Ovary (tissue), 9 donors: ENCODE data around the gene KDSR. TPM values are rescaled to one million over a fixed set of nuclear protein-coding genes. Genes with fewer than 3 reads are reported as not detected.

Experiments
- DNase-seq, 5 donors: peaks; one replicate each; pipeline ENCODE4 v3.0.0-alpha.2; 2019 to 2020
- H3K27ac ChIP-seq, 2 donors: fragments of 200-600 bp; one replicate each; pipeline versions ENCODE4 v1.5.1 to v1.8.0; 2019 to 2022
- H3K27me3 ChIP-seq: fragments of 200-600 bp; one replicate; pipeline ENCODE4 v1.8.0; 2022
- H3K36me3 ChIP-seq: fragments of 200-600 bp; sonication (generic); one replicate; pipeline ENCODE4 v1.5.1; 2019
- H3K4me1 ChIP-seq: one replicate; pipeline ENCODE4 v1.8.1; 2013; ENCODE audit warnings: mild to moderate bottlenecking, moderate library complexity; ENCODE audit not compliant: insufficient read depth
- H3K4me3 ChIP-seq: fragments of 200-600 bp; sonication (generic); one replicate; pipeline ENCODE4 v1.5.1; 2017
- H3K9me3 ChIP-seq, 2 donors: fragments of 200-600 bp in 1 of 2; sonication (generic) in 1 of 2; one replicate each; pipeline versions ENCODE4 v1.5.1 to v1.8.1; 2013 to 2019; ENCODE audit warnings: mild to moderate bottlenecking in 1 of 2, moderate library complexity in 1 of 2
- CTCF ChIP-seq, 3 donors: fragments of 450-650 bp in 2 of 3; fragments of 200-600 bp in 1 of 3; IDR thresholded peaks; one replicate each; pipeline versions ENCODE4 v1.5.1 to v1.8.0; 2016 to 2022; ENCODE audit warnings: antibody characterized with exemption in 3 of 3, mild to moderate bottlenecking in 1 of 3
- EP300 ChIP-seq: sonication (generic); formaldehyde crosslinking; IDR thresholded peaks from one replicate; pipeline ENCODE4 v1.6.1; 2017; ENCODE audit warnings: antibody characterized with exemption
- POLR2A ChIP-seq: fragments of 450-650 bp; IDR thresholded peaks from one replicate; pipeline ENCODE4 v1.6.1; 2017; ENCODE audit warnings: antibody characterized with exemption, mild to moderate bottlenecking, moderate library complexity
- WGBS, 3 donors: extraction: QIAGEN DNeasy Blood & Tissue Kit in 1 of 3; methylation state at CpG; one replicate each; pipeline versions ENCODE4 v1.1.5 to v1.1.7; 2013 to 2017; 5-methylcytosine and 5-hydroxymethylcytosine counted together
- intact Hi-C, 4 donors: fragments of 100-400 bp; cut with DNase I; formaldehyde crosslinking; loops; one replicate each; pipeline versions ENCODE4 v1.11.0 to v1.15.1; 2022 to 2023
- polyA plus RNA-seq, 2 donors: library from polyadenylated mRNA; stranded (reverse); fragments of 200-250 nt in 1 of 2; fragments of 350-450 nt in 1 of 2; fragmentation: Illumina TruSeq in 1 of 2; extraction: RNeasy Lipid Tissue Mini Kit (QIAGEN cat#74804) in 1 of 2; gene quantifications; one replicate each; pipeline ENCODE4 v1.2.3, GENCODE V29; 2013 to 2014
- total RNA-seq, 7 donors: library from RNA; depleted of rRNA in 2 of 7; stranded (reverse); fragments of >200 nt in 2 of 7; fragmentation: NEBNext Ultra II Directional in 3 of 7; extraction: Animal tissue kit (Norgen Biotek cat#: 25700) in 3 of 7; gene quantifications; one replicate each; pipeline versions ENCODE4 v1.1.0 to v1.2.4, GENCODE V29; 2016 to 2023
- donor health status: DM: no; HTN: no; CAD: no; lungs with moderate emphysema.
- donor health status: DM: no; HTN: no; CAD: no.
- donor health status: Bipolar disorder and iron deficiency.
- donor health status: DM: yes; HTN: yes; CAD: no.
- donor health status: DM: no; HTN: no; CAD: no.
- donor health status: DM: yes; HTN: yes; CAD: no.

The KDSR gene
- total and polyA plus RNA-seq, 9 donors, result 25.8 to 70.1 (median 57.6) TPM

- TF ChIP-seq CTCF (IDR thresholded peaks at IDR 0.05) (peak in 2 of 3 donors; percentile 7 to 35), EP300 (no peak)
- 1 to 2% (median 1%) methylated on average over 71 to 92 of the region's 92 CpGs for WGBS, 3 donors
- no peaks in the 10 kb centered on the region for H3K36me3 ChIP-seq
- peak overlapping the region; percentile 73 for H3K4me3 ChIP-seq
- H3K27ac ChIP-seq, result peak overlapping the region; percentile 79 to 86
- no peaks in the 10 kb centered on the region for H3K27me3 ChIP-seq
- DNase-seq, result peak; percentile 79 to 84 (median 81)
- H3K4me1 ChIP-seq, result peaks cover 3% of the 10 kb centered on the region
- H3K9me3 ChIP-seq, result no peaks in the 10 kb centered on the region
- intact Hi-C loops, result loop anchor here in 3 of 4 donors (5.0 kb wide), 2 partner anchors 293 to 303 kb away; no protein-coding TSS in a partner anchor
These were observed 46.7 kb downstream of the KDSR start for GRCh38 chr18:63320123-63320974.

GRCh38 chr18:63319383-63320122 lies 47.5 kb downstream of the KDSR start, which contains the start of gene BCL2:
Gene BCL2, minus strand, starts transcription at chr18:63319769.
- Histone ChIP-seq H3K4me3 (peak within 1 kb of the TSS; percentile 73), H3K27me3 (no peaks in the 10 kb centered on the region), H3K4me1 (peaks cover 3% of the 10 kb centered on the region), H3K36me3 (no peaks in the 10 kb centered on the region), H3K27ac (peak within 1 kb of the TSS; percentile 79 to 86), H3K9me3 (no peaks in the 10 kb centered on the region)
- TF ChIP-seq POLR2A (no peak), EP300 (no peak), CTCF (IDR thresholded peaks at IDR 0.05) (no peak)
- intact Hi-C loops, result loop anchor here (5.0 to 10.0 kb wide), 7 partner anchors 37 to 302 kb away; no protein-coding TSS in a partner anchor
- 0 to 1% (median 1%) methylated on average over 47 to 78 of the region's 78 CpGs for WGBS, 3 donors
- peak in 3 of 5 donors; percentile 51 to 66 (median 58) for DNase-seq

- TF ChIP-seq CTCF (IDR thresholded peaks at IDR 0.05) (no peak), POLR2A (no peak), EP300 (no peak)
- Histone ChIP-seq H3K27ac (peak overlapping the region in 1 of 2 donors; percentile 79), H3K27me3 (no peaks in the 10 kb centered on the region), H3K9me3 (no peaks in the 10 kb centered on the region), H3K4me3 (peak overlapping the region; percentile 73), H3K36me3 (no peaks in the 10 kb centered on the region), H3K4me1 (peaks cover 4% of the 10 kb centered on the region)
- 0 to 1% (median 1%) methylated on average over 8 of the region's 8 CpGs for WGBS, 3 donors
- intact Hi-C loops, result loop anchor here (5.0 to 10.0 kb wide), 5 partner anchors 37 to 187 kb away; no protein-coding TSS in a partner anchor
- no peak for DNase-seq
These were observed 48.1 kb downstream of the KDSR start for GRCh38 chr18:63318889-63319382.
